NCI-H2107 treated with DMSO at 0.1 percent for 48 hours (cell line): ENCODE data around the gene B3GNT5.

Source experiments
- DNase-seq: peaks from one replicate; lab custom pipeline; 2025; ENCODE audit not compliant: unreplicated experiment; lab: John Stamatoyannopoulos, UW

Gene B3GNT5

DNA sequence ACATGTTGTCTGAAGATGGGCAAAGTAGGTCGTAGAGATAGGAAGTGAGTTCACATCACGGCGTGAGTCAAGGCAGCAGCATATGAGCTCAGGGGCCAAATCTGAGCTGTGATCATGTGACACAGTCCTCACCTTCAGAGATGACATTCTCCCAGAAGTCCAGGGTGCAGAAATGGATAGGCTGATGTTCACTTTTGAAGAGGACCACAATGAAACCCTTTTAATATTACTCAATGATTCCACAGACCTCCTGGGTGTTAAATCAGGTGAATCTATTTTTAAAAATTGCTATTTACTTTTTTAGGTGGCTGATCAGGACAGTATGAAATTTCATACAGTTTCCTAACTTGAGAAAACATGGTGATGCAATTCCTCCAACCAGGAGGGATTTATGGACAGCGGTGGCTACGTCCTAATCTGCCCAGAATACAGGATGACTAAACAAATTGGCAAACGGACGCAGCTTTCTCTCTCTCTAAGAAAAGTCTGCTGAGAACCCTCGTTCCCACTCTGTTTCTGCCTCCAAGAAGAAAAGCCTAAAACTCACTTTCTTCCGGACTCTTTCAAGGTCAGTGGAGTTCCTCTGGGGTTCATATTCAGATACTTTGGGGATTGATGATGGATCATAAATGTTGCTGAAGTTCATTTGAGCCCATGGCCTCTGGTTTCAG is 34.4 kb downstream of the B3GNT5 start:
- DNase-seq, result no peak

DNA sequence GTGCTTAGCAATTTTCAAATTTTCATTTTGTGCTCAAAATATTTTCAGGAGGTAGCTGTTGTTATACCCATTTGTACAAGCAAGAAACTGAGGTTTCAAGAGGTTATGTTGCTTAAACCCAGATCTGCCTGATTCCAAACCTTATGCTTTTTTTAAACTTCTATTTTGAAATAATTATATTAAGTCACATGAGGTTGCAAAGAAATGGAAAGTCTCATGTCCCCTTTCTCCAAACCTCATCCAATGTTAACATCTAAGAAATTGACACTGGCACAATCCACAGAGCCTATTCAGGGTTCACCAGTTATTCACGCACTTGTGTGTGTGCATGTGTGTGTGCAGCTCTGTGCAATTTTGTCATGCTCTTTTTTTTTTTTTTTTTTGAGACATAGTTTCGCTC is 35.1 kb downstream of the B3GNT5 start:
- no peak for DNase-seq

DNA sequence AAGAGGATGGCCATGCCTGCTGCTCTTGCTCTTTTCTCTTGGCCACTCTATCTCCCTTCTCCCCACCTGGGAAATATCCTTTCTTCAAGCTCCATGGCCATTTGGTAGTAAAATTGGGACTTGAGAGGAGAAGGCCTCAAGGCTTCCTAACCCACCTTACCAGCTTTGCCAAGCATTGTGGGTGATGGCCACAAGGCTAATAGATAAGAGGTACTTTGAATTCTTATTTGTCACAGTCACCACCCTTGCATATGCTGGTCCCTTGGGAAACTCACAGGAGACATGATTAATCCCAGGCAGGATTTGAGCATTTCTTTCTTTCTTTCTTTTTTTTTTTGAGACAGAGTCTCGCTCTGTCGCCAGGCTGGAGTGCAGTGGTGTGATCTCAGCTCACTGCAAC is 37.2 kb downstream of the B3GNT5 start:
- DNase-seq, result no peak

DNA sequence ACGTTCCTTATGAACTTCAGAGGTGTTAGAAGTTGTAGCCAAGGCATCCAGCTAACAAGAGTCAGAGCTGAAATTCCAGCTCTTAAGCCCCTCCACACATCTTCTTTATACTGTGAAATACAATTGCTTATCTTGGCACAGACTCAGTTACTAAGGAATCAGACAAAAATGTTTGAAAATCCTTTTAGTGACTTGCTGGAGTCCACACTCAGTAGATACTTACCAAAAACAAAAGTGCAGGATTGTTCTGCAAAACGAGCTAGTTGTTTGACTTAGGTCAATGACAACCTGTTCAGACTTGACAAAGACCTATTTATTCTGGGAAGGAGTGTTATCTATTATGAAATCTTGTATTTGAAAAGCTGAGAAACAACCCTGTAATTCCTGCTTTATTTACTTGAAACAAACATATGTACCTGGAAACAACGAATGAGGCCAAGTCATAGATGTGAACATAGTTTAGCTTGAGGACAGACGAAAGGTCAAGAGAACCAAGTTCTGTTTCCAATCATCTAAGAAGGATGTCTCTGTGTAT is 38.5 kb downstream of the B3GNT5 start:
- DNase-seq, result no peak

DNA sequence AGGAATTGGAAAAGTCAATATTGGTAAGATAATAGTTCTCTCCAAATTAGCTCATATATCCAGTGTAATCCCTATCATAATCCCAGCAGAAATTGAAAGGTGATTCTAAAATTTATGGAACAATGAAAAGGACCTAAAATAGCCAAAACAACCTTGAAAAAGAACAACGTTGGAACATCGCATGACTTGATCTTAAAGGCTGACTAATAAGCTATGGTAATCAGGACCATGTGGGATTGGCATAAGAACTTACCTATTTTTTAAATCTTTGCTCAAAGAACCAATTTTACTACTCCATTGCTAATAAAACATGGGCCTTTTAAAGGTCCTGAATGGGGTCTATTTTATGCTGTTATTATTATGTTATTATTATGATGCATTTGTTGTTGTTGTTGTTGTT is 40.9 kb downstream of the B3GNT5 start:
- DNase-seq, result no peak

DNA sequence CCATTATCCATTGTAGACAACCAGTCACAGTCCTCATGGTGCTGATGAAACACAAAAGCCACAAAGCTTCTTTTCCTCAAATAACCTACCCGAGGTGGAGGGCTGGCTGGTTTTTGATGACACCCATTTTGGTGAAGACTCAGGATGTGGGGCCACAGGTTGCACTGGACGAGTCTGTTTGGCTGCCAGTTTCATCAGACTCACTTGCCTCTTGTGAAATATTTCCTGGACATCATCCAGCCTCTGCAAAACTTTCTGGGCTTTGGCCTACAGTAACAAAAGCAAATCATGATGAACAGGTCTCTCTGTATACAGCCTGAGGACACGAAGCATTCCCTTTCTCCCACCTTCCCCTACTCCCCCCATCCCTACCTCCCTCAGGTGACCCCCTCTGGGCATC is 42.2 kb downstream of the B3GNT5 start:
- no peak for DNase-seq

- no peak for DNase-seq
These were observed 43.9 kb downstream of the B3GNT5 start for GRCh38 chr3:183296944-183297343.

GRCh38 chr3:183298701-183299153 is 45.7 kb downstream of the B3GNT5 start:
- DNase-seq, result peak; percentile 98

DNA sequence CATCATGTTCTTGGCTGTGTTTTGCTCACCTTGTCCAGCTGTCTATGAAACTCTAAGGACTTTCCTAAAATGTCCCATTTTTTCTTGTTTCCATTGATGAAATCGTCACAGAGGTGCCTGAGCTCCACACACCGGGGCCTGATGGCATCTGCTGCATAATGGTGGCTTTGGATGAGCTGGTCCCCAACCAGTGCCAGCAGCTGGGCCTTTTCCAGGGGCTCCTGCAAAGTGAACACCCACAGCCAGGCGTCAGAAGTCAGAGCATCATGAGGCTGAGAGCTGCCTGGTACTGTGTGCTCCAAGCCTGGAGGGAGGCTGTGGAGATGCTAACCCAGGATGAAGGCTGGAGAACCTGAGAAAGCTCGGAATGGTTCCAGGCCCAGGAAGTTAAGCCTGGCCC is 46.9 kb downstream of the B3GNT5 start:
- no peak for DNase-seq

GRCh38 chr3:183300996-183301562 is 48.0 kb downstream of the B3GNT5 start:
- DNase-seq, result no peak

DNA sequence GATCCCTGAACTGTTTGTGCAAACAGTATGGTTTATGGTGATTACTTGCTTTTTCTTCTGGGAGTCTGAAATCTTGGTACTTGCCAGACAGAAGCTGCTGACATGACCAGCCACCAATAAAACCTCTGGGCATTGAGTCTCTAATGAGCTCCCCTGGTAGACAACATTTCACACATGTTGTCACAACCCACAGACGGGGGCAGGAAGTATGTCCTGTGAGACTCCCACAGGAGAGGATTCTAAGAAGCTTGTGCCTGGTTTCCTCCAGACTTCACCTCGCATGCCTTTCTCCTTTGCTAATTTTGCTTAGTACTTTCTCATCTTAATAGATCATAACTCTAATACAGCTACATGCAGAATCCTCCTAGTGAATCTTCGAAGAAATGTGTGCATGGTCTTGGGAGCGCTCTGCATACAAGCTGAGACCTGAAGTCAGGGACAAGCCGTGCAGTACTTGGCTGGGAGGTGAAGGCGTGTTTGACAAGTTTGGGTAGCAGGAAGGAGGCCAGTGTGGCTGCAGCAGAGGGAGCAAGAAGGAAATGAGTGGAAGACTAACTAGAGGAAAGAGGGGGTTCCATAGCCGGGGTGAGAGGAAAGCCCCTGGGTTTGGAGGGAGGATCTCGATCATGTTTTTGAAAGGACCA is 49.0 kb downstream of the B3GNT5 start:
- no peak for DNase-seq

- peak; percentile 99 for DNase-seq
These were observed 50.6 kb downstream of the B3GNT5 start for GRCh38 chr3:183303690-183304089.

DNA sequence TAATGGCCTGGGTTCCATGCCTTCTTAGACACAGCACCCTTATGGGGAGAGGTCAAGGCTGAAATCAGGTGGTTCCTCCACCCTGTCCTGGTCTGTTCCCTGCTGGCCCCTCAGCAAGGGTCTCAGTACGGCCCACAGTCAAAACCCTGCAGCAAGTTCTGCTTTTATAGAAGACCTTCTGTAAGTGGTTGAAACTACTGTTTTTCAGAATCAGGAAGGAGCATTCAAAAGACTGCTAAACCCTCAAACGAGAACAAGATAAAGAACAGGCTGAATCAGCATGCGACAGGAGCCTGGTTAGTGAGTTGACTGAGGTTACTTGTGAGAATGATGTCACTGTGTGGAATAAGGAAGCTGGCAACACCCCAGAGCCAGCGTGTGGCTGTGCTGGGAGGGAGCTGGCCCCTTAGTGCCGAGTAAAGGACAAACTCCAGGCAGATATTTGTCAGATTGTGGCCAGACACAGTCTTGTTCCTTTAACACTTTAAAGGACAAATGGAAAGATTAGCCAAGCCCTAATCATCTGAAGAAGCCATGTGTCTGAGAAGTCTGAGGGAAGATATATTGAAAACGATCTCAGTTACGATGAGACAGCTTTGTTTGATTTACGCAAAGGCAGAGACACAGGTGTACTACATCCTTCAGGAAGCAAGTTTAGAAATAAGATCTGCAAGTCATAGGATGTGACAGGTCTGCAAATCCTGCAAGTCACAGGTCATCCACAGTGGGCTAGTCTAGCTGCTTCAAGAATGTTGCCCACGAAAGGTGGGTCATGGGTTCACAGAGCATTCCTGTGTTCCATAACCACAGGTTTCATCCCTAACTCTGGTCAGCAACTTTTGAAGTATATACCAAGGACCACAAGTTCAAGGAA is 54.0 kb downstream of the B3GNT5 start:
- peak; percentile 93 for DNase-seq

- DNase-seq, result no peak
These were observed 54.7 kb downstream of the B3GNT5 start for GRCh38 chr3:183307749-183308148.

GRCh38 chr3:183308751-183309150 is 55.7 kb downstream of the B3GNT5 start:
- DNase-seq, result no peak

DNA sequence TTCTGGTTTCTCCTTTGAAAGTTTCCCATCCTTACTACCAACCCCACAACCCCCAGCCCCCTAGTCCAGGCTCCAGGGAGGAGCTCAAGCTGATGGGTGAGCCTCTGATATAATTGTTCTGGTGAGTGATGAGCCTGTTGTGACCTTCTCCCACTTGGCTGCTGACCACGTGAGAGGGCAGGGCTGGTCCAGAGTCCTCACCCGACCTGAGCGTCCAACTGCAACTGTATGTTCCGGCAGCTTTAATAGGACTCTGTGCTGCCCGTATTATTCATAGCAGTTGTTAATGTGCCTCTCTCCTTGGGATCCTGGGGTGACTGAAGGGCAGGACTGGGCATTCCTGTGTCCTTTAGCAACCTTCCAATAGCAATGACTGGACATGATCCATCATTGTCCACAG is 56.2 kb downstream of the B3GNT5 start:
- no peak for DNase-seq

GRCh38 chr3:183310936-183311335 is 57.9 kb downstream of the B3GNT5 start:
- DNase-seq, result no peak

GRCh38 chr3:183312433-183312832 is 59.4 kb downstream of the B3GNT5 start:
- no peak for DNase-seq

- DNase-seq, result no peak
These were observed 60.3 kb downstream of the B3GNT5 start for GRCh38 chr3:183313351-183313750.

DNA sequence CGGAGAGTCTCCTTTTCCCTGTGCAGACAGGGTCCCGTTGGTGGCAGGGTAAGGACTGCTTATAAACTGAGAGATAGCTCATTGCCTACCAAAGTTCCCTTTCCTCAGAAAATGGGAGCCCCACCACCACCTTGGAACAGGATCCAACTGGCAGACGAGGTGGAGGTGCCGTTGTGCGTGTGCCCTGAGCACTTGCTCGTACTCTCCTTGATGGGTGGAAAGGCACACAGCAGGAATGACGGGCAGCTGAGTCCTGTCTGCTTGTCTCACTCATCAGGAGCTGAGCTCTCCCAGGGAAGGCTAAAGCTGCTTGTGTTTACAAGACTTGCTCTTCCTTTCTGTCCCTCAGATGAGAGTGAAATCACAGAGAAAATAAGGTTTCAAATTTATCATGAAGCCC is 60.7 kb downstream of the B3GNT5 start:
- peak; percentile 56 for DNase-seq

DNA sequence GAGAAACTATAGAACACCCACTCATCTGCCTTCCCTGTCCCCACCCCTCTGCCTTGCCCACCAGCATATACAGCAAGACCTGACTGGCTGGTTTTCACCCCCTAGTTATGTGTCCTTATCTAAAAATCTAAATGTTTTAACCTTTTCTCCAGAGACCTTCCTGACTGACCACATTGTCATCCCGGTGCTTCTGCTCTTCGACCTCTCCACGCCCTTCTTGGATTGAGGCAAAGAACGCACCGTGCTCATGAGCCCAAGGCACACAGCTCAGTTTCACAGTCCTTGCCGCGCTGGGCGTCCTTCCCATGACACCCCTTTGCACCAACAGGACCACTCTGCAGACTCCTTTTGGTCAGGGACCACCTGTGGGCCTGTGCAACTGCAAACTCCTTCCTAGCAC is 62.7 kb downstream of the B3GNT5 start:
- DNase-seq, result no peak
